Fibroblast of skin of abdomen (primary cell): ENCODE data around the gene LRRC25.

Experiments used
- DNase-seq: peaks from one replicate; pipeline ENCODE4 v3.0.0-alpha.2; 2013

Gene LRRC25

DNA sequence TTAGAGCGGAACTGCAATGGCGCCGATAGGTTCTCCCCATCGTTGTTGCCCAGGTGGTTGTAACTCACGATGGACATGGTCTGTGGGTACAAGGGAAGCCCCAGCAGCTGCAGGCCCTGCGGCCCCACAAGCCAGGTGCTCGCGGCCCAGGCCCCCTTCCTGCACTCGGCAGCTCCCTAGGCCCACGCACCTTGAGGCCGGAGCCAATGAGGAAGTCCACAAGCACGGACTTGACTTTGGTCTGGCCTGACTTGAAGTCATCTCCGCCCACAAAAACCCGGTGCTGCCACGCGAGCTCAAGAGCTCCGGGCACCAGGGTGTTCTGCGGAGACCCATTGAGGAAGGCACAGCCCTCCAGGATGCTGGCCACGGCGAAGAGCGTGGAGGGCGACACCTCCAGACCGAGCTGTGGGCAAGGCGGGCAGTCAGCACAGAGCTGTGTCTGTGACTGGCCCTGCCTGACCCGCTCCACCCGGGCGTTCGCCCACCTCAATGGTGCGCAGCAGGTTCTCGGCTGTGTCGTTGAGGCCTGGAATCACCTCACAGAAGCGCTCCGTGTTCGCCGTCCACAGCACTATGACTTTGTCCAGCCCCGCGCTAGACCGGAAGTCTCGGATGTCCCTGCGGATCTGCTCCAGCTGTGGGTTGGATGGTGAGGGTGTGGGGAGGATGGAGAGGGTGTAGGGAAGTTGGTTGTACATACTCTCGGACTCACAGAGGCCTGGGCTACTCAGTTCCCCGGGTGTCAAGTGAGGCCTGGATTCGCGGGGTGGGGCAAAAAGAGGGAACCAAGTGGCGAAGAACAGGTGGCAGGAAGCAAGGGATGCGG lies 38.6 kb upstream of the LRRC25 start:
- no peak for DNase-seq

DNA sequence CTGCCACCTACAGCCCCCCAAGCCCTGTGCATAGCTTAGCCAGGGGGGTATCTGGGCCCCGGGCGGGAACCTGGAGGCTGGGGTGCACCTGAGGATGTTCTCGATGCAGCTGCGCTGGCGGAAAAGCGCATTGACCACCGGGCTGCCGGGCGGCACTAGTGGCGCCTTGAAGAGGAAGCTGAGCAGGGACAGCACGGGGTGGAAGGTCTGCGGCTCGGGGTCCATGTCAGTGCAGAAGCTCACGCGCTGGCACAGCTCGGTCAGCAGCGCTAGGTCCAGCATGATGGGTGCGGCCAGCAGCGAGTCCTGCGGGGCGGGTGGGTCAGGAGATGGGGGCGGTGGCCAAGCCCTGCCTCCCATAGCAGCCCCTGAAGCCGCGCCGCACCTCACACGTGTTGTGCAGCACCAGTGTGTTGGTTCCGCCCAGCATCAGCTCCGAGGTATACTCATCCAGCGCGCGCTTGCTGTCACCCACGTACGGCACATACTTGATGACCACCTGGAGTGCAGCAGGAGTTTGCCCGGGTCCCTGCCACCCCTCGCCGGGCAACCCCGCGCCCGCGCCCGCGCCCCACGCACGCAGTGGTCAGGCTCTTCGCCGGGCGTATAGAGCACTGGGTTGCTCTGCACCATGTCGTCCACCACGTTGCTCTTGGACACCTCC lies 37.9 kb upstream of the LRRC25 start:
- no peak for DNase-seq

DNA sequence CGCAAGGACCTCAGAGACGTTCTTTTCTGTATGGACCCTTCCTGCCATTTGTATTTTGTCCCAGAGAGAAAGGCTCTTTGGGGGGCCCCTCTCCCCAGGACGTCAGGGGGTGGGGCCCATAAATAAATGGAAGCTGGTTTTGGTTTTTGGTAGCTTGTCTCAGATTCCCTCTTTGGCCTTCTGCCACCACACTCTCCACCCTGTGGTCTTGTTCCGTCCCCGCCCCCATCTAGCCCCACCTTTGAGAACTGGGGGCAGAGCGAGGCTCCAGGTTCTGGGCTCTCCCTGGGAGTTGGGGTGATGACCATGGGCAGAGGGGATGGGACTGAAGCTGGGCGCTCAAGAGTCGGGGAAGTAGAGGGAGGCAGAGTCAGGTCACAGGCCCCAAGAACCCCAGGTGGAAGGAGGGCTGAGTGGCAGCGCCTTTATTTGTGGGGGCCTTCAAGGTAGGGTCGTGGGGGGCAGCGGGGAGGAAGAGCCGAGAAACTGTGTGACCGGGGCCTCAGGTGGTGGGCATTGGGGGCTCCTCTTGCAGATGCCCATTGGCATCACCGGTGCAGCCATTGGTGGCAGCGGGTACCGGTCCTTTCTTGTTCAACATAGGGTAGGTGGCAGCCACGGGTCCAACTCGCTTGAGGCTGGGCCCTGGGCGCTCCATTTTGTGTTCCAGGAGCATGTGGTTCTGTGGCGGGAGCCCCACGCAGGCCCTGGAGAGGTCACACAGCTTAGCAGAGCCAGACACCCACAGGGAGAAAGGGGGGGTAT lies 37.2 kb upstream of the LRRC25 start:
- no peak for DNase-seq

DNA sequence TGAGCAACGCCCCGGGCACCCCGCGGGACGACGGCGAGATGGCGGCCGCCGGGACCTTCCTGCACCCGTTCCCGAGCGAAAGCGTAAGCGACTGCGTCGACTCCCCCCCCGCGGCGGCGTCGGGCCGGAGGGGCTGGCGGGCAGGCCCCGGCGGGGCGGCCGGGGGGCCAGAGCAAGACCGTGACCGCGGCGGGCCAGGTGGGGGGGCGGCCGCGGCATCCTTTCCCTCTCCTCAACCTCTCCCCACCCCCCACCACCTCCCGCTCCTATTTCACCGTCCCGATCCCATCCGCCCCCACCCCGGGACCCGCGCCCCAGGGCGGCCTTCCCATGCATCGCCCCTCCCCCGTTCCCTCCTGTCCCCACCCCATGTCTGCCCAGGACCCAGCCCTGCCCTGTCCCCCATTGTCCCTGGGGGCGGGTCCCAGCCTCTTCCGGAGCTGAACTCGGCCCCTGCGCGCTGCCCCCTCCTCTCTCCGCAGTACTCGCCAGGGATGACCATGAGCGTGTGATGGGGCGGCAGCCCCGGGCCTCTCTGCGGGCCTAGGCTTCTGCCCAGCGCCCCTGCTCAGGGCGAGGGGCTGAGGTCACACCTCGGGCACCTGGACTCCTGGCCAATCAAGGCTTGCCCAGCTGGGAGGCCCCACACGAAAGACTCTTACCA lies 36.4 kb upstream of the LRRC25 start:
- DNase-seq: no peak

DNA sequence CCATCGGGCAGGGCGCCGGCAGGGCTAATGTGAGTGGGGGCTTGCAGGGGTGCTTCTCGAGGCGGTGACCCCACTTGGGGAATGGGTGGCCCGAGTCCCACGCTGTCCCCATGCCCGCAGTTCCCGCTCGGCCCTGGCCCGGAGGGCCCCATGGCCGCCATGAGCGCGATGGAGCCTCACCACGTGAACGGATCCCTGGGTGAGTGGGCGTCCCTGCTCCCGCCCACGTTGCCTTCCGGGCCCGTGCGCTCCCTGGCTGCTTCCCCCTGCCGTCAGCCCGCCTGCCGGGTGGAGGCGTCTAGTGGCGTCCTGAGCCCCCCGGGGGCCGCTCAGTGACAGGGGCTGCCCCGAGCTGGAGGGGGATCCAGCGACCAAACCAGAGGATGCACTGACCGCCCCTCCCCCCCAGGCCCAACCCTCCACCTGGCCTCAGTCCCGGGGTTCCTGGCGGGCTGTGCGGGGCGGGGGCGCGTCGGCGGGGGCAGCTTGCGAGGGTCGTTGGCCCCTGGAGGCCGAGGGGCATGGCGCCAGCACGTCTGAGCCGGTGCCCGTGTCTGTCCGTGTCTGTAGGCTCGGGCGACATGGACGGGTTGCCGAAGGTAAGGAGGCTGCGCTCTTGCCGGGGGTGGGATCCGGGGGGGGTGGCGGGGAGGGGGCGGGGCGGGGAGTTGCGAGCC lies 35.7 kb upstream of the LRRC25 start:
- DNase-seq: no peak

DNA sequence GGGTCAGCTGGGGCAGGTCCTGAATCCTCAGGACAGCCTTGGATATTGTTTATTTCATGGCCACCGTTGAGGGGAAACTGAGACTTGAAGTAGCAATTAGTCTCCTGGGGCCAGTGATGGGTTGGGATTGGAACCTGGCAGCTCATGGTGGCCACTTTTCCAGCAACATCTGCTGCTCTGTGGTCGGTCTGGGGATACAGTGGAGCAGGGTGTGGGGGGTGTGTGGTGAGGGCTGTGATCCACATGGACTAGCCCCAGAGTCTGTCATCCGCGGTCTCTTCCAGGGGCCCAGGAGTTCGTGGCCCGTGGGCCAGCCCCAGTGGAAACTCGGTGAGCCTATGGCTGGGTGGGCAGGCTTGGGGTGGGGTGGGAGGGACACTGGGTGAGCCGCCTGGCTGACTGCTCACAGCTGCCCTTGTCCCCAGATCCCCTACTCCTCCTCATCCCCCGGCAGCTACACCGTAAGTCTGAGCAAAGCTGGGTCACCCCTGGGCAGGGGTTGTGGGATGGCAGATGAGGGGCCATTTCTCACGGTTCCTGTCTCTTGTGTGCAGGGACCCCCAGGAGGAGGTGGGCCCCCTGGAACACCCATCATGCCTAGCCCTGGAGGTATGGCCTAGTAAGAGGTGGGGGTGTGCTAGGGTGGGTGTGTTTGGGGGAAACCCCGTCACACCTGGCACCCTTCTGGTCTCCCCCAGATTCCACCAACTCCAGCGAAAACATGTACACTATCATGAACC lies 35.0 kb upstream of the LRRC25 start:
- peak; percentile 54 for DNase-seq

DNA sequence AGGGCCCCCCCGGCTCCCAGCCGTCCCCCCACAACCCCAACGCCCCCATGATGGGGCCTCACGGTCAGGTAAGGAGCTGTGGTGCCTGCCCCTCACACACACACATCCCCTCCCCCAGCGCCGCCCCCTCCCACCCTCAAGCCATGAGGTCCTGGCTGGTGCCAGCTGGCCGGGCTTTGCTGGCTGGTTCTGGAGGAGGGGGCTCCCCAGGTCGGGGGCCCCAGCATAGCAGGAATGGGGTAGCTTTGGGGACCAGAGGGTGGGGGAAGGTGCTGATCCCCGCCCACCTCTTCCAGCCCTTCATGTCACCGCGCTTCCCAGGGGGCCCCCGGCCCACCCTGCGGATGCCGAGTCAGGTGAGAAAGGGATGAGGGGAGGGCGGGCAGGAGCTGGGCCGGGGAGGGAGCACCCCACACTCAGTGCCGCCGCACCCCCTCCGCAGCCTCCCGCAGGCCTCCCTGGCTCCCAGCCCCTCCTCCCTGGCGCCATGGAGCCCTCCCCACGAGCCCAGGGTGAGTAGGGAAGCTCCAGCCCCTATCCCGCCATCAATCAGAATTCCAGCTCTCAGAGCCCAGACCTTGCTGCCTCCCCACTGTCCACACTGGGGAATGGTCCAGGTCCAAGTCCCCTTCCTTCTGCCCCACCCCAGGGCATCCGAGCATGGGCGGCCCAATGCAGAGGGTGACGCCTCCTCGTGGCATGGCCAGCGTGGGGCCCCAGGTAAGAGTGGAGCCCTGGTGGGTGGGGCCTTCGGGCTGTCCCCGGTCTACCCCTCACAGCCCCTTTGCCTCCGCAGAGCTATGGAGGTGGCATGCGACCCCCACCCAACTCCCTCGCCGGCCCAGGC lies 34.2 kb upstream of the LRRC25 start:
- no peak for DNase-seq

DNA sequence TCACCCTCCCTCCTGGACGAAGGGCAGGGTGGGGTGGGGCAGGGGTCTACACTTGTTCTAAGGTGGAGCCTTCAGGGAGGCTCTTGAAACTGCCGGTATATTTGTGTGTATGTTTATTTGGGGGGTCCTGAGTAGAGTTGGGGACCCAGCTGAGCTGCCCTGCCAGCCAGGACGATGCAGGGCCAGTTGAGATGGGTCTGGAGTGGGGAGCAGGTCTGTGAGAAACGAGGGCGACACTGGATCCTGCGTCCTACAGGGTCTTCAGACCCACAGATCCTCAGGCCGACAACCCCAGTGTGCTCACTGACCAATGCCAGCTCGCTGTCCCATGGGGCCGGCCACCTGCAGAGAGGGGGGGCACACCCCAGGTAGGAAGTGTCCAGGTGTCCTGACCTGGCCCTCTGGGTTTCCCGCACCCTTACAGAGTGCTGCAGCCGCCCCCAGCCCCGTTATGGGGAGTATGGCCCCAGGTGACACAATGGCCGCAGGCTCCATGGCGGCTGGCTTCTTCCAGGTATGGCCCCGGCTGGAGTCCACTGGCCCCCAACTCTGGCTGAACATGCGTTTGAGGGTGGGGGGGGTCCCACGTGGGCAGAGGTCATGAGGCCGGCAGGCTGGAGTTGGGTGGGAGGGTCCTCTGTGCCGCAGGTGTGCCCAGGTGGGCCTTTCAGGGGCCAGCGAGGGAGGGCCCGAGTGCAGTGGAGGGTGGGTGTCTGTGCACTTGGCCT lies 33.2 kb upstream of the LRRC25 start:
- DNase-seq: no peak

DNA sequence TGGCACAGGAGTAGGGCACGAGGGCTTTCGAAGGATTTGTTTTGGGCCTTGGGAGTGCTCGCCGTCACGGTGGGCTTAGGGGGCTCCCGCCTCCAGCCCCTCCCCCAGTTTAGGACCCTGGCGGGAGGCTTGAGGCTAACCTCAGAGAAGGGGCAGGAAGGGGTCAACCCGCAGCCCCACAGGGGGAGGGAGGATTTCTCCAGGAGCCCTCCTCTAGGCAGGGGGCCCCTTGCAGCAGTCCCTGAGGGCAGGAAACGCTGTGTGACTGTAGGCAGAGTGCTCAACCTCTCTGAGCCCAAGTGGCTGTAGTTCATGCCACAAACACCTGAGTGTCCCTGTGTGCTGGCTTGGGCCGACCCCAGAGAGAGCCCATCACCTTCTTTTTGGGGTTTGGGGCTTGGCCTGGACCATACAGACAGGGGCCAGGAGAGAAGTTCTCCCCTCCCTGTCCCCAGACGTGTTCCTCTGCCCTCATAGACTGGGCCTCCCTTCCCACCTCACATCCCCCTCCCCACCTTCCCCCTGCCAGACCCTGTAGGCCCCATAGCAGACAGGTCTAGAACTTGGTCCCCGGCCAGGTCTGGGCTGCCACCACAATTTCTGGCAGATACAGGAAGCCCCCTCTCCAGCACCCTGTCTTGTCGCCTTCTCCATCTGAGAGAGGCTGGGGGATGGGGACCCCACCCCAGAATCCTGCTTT lies 32.4 kb upstream of the LRRC25 start:
- DNase-seq: no peak

DNA sequence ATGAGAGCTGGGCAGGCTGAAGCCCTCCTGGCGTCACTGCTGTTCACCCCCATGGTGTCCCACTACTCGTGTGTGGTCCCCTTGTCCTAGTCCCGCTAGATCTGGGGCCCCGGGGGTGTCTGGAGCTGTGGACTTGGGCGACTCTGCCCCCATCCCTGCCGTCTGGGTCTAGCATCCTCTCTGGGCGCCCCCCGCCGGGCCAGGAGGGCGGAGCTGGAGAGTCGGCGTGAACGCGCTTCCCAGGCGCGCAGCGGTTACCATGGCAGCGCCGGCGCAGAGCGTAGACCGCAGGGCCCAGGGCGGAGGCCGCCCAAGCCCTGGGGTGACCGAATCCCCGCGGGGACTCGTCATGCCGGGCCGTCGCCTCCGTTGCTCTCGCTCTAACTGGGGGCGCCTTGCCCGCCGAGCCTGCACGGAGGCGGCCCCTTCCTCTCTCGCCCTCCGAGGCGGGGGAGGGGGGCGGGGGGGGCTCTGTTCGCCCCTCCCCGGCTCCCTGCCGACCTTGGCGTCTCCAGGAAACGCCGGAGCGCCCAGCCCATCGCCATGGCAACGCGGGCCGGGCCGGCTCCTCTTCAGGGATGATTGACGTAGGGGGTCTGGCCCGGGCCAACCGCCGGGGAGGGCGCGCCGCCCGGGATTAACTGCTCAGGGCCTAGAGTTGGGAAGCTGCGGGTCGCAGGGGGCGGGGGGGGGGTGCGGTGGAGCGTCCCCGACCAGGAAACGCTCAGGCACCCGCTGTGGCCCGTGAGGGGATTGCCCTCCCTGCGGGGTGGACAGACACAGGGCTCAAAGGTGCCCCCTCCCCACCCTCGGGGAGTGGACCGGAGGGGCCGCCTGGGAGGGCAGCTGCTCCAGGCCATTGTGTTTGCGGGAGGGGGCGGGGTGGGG lies 31.6 kb upstream of the LRRC25 start:
- DNase-seq: peak; percentile 83

DNA sequence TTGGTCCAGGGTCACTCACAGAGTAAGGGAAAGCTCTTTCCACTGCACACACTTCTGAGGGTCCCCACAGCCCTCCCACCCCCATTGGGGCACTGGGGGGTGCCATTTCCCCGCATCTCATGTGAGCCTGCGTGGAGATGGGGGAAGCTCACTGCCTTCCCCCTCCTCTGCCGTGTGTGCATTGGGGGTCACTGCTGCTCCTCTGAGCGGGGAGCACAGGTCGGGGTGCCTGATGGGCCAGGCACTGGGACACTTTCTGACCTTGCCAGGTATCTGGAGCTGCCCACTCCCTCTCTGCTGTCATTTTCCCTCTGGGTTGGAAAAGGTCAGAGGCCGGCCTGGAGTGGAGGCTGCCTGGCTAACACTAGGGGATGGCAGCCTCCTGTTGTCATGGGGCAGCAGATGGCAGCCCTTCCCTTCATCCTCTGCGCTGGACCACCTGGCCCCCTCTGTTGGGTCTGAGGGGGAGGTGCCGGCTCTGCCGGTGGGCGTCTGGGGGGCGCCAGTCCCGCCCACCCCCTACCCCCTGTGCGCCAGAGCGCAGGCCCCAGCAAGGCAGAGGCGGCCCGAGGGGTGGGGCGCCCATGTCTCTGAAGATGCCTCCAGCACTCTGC lies 30.9 kb upstream of the LRRC25 start:
- DNase-seq: no peak

DNA sequence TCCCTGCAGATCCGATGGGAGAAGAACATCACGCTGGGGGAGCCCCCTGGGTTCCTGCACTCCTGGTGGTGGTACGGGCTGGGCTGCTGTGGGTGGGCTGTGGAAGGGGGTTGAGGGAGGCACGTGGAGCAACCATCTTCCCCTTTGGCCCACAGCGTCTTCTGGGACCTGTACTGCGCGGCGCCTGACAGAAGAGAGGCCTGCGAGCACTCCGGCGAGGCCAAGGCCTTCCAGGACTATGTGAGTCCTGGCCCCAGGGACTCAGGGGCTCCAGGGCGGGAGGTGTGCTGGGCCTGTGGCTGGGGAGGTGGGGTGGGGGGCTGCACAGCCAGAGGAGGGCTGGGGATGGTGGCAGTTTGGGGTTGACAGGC lies 30.3 kb upstream of the LRRC25 start:
- DNase-seq: no peak

DNA sequence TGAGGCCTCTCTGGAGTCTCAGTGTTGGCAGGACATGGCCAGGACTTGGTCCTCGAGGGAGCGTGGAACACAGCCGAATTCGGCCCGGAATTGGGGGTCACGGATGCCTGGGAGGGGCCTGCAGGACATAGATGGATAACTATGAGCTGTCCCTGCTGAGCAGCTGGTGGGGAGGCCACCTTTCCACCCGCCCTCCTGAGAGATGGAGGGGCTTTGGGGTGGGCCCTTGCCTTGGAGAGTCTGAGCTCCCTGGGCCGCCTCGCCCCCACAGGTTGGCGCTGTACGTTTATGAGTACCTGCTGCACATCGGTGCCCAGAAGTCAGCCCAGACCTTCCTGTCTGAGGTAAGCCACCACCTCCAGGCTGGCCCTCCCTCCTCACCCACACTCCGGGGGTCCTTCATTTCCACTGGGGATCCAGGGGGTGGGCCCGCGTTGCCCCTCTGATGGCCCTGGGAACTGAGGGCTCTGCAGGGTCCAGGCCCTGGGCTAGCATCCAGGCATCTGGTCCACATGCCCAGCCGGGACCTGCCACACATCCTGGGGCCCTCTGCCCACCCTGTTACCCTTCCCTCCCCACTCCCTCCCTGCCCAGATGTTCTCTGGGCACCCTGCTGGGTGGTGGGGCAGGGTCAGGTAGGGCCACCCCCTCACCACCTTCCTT lies 29.8 kb upstream of the LRRC25 start:
- DNase-seq: no peak

DNA sequence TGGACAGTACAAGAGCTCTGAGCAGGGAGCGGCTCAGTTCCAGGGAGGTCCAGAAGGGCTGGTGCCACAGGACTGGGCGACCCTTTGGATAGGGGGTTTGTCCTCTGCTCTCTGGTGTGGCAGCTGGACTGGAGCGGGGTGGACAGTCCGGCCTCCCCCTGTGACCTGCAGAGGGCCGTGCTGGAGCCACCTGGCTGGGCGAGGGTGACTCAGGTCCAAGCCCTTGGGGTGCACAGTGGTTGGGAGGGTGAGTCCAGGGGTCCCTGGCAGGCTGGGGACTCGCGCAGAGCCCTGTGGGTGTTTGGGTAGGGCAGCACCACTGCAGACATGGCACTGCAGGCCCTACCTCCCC lies 29.0 kb upstream of the LRRC25 start:
- DNase-seq: no peak

DNA sequence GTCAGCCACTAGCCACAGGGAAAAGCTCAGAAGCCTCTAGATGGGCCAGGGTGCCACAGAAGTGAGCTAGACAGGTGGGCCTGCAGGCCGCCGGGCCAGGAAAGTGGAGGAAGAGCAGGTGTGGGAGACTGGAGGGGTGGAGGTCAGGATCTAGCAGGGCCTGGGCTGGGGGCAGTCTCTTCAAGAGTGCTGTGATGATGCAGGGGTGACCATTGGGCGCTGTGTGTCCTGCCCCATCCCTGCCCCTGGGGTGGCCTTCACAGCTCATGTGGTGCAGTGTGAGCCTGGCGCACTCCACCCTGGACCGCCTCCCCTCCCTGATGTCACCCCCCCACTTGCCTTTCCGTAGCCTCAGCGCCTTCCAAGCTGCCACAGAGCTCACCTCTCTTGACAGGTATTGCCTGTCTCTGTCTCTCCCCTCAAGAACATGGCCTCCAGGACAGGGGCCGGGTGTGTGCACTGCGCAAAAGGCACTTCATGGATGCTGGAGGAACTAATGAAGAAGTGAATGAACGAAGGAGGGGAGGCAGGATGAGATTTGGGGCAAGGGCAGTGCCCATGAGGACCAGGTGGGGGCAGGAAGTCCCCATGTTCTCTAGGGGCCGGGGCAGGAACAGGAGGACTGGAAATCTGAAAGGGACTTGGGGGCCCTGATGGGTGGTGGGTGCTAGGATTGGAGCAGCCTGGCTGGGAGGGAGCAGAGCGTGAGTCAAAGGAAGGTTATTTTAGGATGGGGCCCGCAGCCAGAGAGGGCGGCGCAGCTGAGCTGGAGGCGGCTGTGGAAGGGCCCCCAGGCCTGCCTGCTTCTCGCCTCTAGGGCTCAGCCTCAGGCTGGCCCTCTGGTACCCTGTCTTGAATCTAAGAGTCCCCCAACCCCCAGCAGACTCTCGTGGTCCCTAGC lies 28.3 kb upstream of the LRRC25 start:
- DNase-seq: peak; percentile 71

DNA sequence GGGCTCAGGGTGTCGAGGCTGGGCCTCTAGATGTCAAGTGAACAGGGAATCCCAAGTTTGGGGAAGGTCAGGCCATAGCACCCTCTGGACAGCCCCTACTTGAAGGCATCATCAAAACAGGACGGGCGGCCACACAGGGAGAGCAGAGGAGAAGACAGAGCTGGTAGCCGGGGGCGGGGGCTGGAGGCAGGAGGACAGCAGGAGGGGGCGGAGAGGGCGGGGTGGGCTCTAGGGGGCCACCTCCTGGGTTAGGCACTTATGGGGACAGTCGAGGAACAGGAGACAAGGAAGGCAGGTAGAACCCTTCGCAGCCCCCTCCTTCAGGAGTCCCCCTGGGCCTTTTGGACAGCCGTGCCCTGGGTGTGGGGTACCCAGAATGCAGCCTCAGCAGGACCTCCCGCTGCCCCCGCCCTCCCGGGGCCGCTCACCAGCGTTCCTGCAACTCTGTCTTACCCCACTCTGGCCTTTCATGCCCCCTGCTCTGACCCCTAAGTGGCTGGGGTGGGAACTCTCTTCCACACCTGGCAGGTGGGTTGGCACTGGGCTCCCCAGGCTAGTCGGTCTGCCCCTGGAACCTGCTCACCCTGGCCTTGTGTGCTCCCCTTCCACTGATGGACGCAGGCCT lies 27.6 kb upstream of the LRRC25 start:
- DNase-seq: no peak
